NCI-H446 (cell line): ENCODE results near the gene HIPK4.

ENCODE experiments used
- DNase-seq, 2 experiments: peaks; one replicate each; lab custom pipeline; 2025; lab: John Stamatoyannopoulos, UW

Gene HIPK4

DNA sequence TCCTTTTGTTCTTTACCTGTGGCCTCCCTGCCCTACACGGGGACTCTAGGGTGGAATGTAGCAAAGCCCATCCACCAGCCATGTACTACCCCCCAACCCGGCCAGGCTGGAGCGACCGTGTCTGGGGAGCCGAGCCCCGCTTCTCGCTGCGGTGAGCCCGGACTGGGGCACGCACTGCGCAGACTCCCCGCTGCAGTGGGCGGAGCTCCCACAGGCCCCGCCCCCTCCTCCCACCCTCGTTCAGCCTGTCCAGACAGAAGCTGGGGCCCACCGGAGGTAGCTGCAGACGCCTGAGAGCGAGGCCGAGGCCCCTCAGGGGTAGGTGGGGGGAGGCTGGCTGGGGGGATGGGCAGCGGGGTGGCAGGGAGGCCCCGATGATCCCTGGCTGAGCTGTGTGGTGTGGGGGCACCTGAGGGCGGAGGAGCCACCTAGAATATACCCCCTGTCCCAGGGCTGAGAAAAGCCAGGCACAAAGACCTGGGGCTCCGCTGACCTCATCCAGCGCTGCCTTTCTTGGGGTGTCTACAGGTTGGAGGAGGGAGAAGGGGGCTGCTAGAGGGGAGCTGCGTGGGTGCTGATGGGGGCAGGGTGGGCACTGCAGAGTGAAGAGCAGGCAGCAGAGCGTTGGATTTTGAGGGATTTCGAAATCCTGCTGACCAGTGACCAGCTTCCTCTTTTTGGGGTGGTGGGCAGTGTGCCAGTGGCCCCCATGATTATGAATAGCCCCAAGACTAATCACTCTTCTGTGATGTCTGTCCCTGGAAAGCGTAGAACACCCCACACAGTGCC, 24.2 kb downstream of the HIPK4 start:
- no peak for DNase-seq

DNA sequence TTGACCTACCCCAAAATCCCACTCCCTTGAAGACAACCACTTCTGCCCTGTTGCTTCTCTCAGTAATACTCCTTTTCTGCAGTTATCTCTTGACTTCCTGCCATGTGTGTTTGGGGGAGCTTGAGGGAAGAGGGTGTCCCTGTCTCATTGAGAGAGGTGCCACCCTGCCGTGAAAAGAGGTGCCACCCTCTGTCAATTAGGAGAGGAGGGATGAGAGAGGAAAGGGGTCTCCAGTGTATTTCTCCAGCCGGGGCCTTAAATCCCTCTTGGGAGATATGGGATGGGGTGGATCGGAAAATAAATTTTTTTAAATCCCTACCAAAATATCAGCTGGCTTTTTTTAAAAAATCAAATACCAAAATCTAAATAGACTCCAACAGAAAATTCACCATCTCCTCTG, 25.0 kb downstream of the HIPK4 start:
- no peak for DNase-seq

- no peak for DNase-seq
Observed at GRCh38 chr19:40363069-40363468, 26.9 kb downstream of the HIPK4 start.

GRCh38 chr19:40362160-40362559, 27.8 kb downstream of the HIPK4 start:
- DNase-seq = no peak

GRCh38 chr19:40360708-40361241, 29.2 kb downstream of the HIPK4 start:
- no peak for DNase-seq

DNA sequence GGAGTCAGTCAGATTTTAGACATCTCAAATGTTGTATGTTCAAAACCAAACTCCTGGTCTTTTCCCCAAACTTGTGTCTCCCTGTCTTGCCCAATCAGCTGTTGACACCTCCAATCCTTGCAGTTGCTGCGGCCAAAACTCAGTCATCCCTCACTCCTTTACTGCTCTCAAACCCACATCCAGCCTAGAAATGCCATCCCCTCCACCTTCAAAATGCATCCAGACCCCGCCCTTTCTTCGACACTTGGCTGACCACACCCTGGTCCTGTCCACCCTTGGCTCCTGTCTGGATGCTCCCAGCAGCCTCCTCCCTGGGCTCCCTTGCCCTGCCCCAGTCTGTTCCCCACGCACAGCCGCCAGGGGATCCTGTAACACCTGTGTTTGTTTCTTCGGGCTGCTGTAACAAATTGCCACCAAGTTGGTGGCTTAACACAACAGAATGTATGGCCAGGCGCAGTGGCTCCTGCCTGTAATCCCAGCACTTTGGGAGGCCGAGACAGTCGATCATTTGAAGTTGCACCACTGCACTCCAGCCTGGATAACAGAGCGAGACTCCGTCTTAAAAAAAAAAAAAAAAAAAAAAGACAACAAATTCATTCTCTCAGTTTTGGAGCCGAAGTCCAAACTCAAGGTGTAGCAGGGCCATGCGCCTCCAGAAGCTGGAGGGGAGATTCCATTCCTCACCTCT, 29.8 kb downstream of the HIPK4 start:
- DNase-seq = no peak

DNA sequence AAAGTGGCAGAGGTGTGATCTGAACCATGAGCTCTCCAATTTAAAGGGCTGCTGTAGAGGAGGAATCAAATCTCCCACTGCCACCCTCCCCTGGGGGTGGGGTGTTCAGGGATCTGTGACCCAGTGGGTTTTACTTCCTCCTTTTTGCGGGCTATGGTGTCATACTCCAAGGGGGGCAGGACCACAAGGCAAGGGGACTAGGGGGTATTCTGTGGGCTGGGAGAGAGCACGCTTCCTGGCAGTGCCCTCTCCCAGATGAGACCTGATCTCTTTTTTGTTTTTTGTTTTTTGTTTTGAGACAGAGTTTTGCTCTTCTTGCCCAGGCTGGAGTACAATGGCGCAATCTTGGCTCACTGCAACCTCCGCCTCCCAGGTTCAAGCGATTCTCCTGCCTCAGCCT, 31.2 kb downstream of the HIPK4 start:
- no peak for DNase-seq

- DNase-seq = no peak
Observed at GRCh38 chr19:40357640-40358039, 32.3 kb downstream of the HIPK4 start.

- no peak for DNase-seq
Observed at GRCh38 chr19:40356681-40357595, 33.0 kb downstream of the HIPK4 start.

- DNase-seq = no peak
Observed at GRCh38 chr19:40355975-40356680, 33.9 kb downstream of the HIPK4 start.

- peak; percentile 32 to 45 for DNase-seq
Observed at GRCh38 chr19:40348961-40349507, 40.9 kb downstream of the HIPK4 start.

GRCh38 chr19:40348125-40348913, 41.7 kb downstream of the HIPK4 start, which contains the start of the genes C19orf47 and PLD3:
Gene C19orf47 (minus strand): TSS chr19:40348397. CDS start chr19:40341857, 6,540 bp downstream.
Gene PLD3 (plus strand): TSS chr19:40348695. CDS start chr19:40366484, 17,789 bp downstream.
- DNase-seq = peak; percentile 98 to 100

- no peak for DNase-seq
Observed at GRCh38 chr19:40344422-40344821, 45.6 kb downstream of the HIPK4 start.

- DNase-seq = no peak
Observed at GRCh38 chr19:40342644-40343311, 47.2 kb downstream of the HIPK4 start.

- no peak for DNase-seq
Observed at GRCh38 chr19:40341601-40342482, 48.1 kb downstream of the HIPK4 start.

DNA sequence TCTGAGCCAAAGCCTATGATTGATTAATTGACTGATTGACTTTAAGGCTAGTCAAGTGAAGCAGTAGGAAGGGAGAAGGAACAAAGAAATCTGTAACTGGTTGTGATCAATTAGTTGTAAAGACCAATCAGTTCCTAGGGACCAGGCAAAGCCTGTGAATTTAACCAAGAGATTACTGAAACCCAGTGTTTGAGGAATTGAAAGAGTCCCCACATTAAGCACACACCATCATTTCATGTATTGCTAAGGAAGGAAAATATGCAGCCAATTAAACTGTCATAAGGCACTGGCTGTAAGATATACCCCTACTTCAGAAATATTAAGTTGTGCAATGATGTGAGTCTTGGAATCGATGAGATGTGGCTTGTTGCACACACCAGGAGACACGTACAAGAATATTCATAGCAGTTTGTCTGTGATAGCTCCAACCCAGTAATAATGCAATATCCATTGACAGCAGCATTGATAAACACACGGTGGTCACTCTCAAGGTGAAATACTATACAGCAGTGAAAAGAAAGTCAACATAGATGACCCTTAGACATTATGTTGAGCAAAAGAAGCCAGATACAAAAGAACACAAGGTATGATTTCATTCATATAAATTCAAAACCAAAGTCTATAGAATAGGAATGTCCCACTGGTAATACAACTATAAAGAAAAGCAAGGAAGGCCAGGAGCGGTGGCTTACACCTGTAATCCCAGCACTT, 50.8 kb downstream of the HIPK4 start:
- no peak for DNase-seq

- DNase-seq = no peak
Observed at GRCh38 chr19:40337594-40337993, 52.4 kb downstream of the HIPK4 start.

GRCh38 chr19:40337107-40337506, 52.9 kb downstream of the HIPK4 start:
- no peak for DNase-seq
